Measurements from ENCODE around the gene CCDC142. TPM values are rescaled to one million over a fixed set of nuclear protein-coding genes. Genes with fewer than 3 reads are reported as not detected.

CCDC142 gene
- total RNA-seq, 1 experiment from 2014 or later = 14.0 TPM

DNA sequence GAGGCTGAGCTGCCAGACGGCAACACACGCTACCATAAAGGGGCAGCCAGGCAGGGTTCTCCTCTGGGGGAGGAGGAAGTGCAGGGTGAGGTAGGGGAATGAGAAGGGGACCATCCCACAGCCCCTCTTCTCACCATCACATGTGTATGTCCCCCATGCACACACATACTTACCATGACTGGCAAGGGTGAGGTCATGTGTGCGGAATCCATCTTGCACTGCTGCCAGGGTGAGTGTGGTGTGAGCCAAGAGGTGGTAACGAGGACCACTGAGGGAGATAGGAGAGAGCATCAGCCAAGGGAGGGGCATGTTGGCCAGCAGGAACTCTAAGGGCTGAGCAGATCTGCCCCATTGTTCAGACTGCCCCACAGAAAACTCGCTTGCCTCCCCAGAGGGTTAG, 54.1 kb downstream of the CCDC142 start:
- Mint-ChIP-seq H3K4me3 (no peak overlapping the region), H3K27me3 (ENCODE audit: low read depth) (peaks cover 5% of the 10 kb centered on the region), H3K9me3 (no peaks in the 10 kb centered on the region), H3K36me3 (peaks cover 64% of the 10 kb centered on the region), H3K4me1 (no peaks in the 10 kb centered on the region), H3K27ac (no peak overlapping the region)
- TF ChIP-seq, protein P1, sequence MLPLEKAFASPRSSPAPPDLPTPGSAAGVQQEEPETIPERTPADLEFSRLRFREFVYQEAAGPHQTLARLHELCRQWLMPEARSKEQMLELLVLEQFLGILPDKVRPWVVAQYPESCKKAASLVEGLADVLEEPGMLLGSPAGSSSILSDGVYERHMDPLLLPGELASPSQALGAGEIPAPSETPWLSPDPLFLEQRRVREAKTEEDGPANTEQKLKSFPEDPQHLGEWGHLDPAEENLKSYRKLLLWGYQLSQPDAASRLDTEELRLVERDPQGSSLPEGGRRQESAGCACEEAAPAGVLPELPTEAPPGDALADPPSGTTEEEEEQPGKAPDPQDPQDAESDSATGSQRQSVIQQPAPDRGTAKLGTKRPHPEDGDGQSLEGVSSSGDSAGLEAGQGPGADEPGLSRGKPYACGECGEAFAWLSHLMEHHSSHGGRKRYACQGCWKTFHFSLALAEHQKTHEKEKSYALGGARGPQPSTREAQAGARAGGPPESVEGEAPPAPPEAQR (CRISPR knock-in tag; IDR thresholded peaks at IDR 0.05) = no peak
- TF ChIP-seq HMGA2 (CRISPR knock-in tag; IDR thresholded peaks at IDR 0.05) (no peak), TCF7 (CRISPR knock-in tag; IDR thresholded peaks at IDR 0.05; ENCODE audit: low read depth) (no peak), JAZF1 (CRISPR knock-in tag; IDR thresholded peaks at IDR 0.05) (no peak), ATF1 (CRISPR knock-in tag; IDR thresholded peaks at IDR 0.05) (no peak), GTF2I (CRISPR knock-in tag; conservative IDR thresholded peaks at IDR 0.05) (no peak), ATF2 (CRISPR knock-in tag; IDR thresholded peaks at IDR 0.05; ENCODE audit: borderline replicate concordance, low read depth) (no peak), CREB1 (CRISPR knock-in tag; IDR thresholded peaks at IDR 0.05) (no peak), PREB (CRISPR knock-in tag; IDR thresholded peaks at IDR 0.05; ENCODE audit: borderline replicate concordance) (no peak), ZNF317 (CRISPR knock-in tag; IDR thresholded peaks at IDR 0.05; ENCODE audit: borderline replicate concordance, low read depth) (no peak)
- ChIA-PET POLR2A (no interaction called here), CTCF (no interaction called here)
- DNase-seq (ENCODE audit: low spot score) = no peak
- no peak for ATAC-seq

DNA sequence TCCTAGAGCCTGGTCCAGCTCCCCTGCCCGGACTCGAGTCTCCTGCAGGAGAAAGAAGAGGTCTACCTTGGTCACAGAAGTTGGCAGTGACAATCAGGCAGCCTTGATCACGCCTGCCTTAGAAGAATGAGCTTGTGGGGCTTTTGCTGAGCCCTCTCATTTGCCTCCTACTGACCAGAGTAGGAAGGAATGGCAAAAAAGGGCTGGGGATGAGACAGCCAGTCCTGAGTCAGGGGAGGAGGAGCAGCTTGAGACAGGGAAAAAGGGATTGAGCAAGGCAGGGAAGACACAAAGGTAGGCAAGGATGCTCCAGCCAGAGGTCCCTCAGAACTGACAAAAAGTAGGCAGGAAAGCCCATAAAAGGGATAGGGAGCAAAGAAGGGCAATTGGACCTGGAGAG, 55.2 kb downstream of the CCDC142 start:
- TF ChIP-seq, protein P2, sequence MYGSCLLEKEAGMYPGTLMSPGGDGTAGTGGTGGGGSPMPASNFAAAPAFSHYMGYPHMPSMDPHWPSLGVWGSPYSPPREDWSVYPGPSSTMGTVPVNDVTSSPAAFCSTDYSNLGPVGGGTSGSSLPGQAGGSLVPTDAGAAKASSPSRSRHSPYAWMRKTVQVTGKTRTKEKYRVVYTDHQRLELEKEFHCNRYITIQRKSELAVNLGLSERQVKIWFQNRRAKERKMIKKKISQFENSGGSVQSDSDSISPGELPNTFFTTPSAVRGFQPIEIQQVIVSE (CRISPR knock-in tag; IDR thresholded peaks at IDR 0.05; ENCODE audit: borderline replicate concordance) = no peak
- TF ChIP-seq MYBL2 (CRISPR knock-in tag; IDR thresholded peaks at IDR 0.05) = no peak
- TF ChIP-seq FOXK1 (CRISPR knock-in tag; IDR thresholded peaks at IDR 0.05) = no peak
- TF ChIP-seq ELF4 (CRISPR knock-in tag; IDR thresholded peaks at IDR 0.05; ENCODE audit: low read depth) = no peak
- no peak for TF ChIP-seq NFYB (CRISPR knock-in tag; conservative IDR thresholded peaks at IDR 0.05; ENCODE audit: low read depth)
- no peak for TF ChIP-seq NR2C2 (CRISPR knock-in tag; IDR thresholded peaks at IDR 0.05)
- TF ChIP-seq, protein P3, sequence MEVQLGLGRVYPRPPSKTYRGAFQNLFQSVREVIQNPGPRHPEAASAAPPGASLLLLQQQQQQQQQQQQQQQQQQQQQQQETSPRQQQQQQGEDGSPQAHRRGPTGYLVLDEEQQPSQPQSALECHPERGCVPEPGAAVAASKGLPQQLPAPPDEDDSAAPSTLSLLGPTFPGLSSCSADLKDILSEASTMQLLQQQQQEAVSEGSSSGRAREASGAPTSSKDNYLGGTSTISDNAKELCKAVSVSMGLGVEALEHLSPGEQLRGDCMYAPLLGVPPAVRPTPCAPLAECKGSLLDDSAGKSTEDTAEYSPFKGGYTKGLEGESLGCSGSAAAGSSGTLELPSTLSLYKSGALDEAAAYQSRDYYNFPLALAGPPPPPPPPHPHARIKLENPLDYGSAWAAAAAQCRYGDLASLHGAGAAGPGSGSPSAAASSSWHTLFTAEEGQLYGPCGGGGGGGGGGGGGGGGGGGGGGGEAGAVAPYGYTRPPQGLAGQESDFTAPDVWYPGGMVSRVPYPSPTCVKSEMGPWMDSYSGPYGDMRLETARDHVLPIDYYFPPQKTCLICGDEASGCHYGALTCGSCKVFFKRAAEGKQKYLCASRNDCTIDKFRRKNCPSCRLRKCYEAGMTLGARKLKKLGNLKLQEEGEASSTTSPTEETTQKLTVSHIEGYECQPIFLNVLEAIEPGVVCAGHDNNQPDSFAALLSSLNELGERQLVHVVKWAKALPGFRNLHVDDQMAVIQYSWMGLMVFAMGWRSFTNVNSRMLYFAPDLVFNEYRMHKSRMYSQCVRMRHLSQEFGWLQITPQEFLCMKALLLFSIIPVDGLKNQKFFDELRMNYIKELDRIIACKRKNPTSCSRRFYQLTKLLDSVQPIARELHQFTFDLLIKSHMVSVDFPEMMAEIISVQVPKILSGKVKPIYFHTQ (CRISPR knock-in tag; IDR thresholded peaks at IDR 0.05) = no peak
- no peak for TF ChIP-seq NFE2L1 (CRISPR knock-in tag; IDR thresholded peaks at IDR 0.05)
- TF ChIP-seq ZNF219 (CRISPR knock-in tag; IDR thresholded peaks at IDR 0.05; ENCODE audit: borderline replicate concordance) = no peak
- TF ChIP-seq JUN (CRISPR knock-in tag; IDR thresholded peaks at IDR 0.05) = no peak
- TF ChIP-seq, protein P4, sequence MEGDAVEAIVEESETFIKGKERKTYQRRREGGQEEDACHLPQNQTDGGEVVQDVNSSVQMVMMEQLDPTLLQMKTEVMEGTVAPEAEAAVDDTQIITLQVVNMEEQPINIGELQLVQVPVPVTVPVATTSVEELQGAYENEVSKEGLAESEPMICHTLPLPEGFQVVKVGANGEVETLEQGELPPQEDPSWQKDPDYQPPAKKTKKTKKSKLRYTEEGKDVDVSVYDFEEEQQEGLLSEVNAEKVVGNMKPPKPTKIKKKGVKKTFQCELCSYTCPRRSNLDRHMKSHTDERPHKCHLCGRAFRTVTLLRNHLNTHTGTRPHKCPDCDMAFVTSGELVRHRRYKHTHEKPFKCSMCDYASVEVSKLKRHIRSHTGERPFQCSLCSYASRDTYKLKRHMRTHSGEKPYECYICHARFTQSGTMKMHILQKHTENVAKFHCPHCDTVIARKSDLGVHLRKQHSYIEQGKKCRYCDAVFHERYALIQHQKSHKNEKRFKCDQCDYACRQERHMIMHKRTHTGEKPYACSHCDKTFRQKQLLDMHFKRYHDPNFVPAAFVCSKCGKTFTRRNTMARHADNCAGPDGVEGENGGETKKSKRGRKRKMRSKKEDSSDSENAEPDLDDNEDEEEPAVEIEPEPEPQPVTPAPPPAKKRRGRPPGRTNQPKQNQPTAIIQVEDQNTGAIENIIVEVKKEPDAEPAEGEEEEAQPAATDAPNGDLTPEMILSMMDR (IDR thresholded peaks at IDR 0.05) = no peak
- ATAC-seq (no peak), DNase-seq (ENCODE audit: low spot score) (no peak)
- POLR2A ChIA-PET = no interaction called here
- Mint-ChIP-seq H3K36me3 (peaks cover 66% of the 10 kb centered on the region), H3K27me3 (ENCODE audit: low read depth) (peaks cover 16% of the 10 kb centered on the region), H3K4me1 (peaks cover 6% of the 10 kb centered on the region), H3K27ac (peak overlapping the region; percentile 24; the same call in 1 of the 2 replicates), H3K4me3 (no peak overlapping the region), H3K9me3 (no peaks in the 10 kb centered on the region)
- CTCF ChIA-PET = no interaction called here
